HEK293 (cell line): ENCODE measurements around the gene TAGLN2.
A peak's percentile ranks its signal among the peaks of the same experiment; 100 is the strongest.

Source experiments
- CTCF ChIA-PET: fragments of 350-600 bp; formaldehyde crosslinking; extraction: SDS; loops from one replicate; lab custom pipeline; 2021; ENCODE audit warnings: antibody characterized with exemption; lab: Yijun Ruan, JAX
- POLR2A ChIA-PET: fragments of 300-600 bp; formaldehyde crosslinking; extraction: SDS; loops from one replicate; lab custom pipeline; 2020; ENCODE audit warnings: antibody characterized with exemption, inconsistent platforms; lab: Yijun Ruan, JAX
- H3K27ac ChIP-seq: fragments of 200-500 bp; sonication (Bioruptor generic); 2 replicates; pipeline ENCODE4 v1.5.1; 2014; ENCODE audit warnings: low read depth, low read length, control low read depth, inconsistent platforms; ENCODE audit errors: extremely low read depth
- H3K36me3 ChIP-seq, 2 experiments: fragments of 200-500 bp in 1 of 2; sonication (Bioruptor generic) in 1 of 2; 1 replicate in 1 of 2; 2 replicates in 1 of 2; pipeline ENCODE4 v1.5.1; 2014 to 2017; ENCODE audit warnings: inconsistent platforms in 2 of 2, low read length in 2 of 2; ENCODE audit not compliant: control insufficient read depth in 2 of 2, insufficient read depth in 1 of 2
- H3K4me1 ChIP-seq: fragments of 200-500 bp; sonication (Bioruptor generic); 2 replicates; pipeline ENCODE4 v1.5.1; 2014; ENCODE audit warnings: mild to moderate bottlenecking, low read length, inconsistent platforms; ENCODE audit not compliant: control insufficient read depth, insufficient read depth
- H3K4me3 ChIP-seq: 2 replicates; pipeline ENCODE4 v1.5.1; 2011; ENCODE audit warnings: low read depth, mild to moderate bottlenecking, control low read depth, low read length, moderate library complexity
- H3K9me3 ChIP-seq: fragments of 200-500 bp; sonication (Bioruptor generic); 2 replicates; pipeline ENCODE4 v1.5.1; 2014; ENCODE audit warnings: low read depth, low read length, inconsistent platforms; ENCODE audit not compliant: control insufficient read depth, insufficient read depth
- GLIS1 ChIP-seq: fragments of 450-650 bp; formaldehyde crosslinking; IDR thresholded peaks from 2 replicates; pipeline ENCODE4 v1.5.1; 2016; ENCODE audit warnings: missing biosample characterization, missing genetic modification characterization
- ZBTB11 ChIP-seq: fragments of 450-650 bp; formaldehyde crosslinking; conservative IDR thresholded peaks from 2 replicates; pipeline ENCODE4 v1.5.1; 2016; ENCODE audit warnings: low read depth, missing biosample characterization, missing genetic modification characterization
- ZIC2 ChIP-seq: fragments of 450-650 bp; formaldehyde crosslinking; IDR thresholded peaks from 2 replicates; pipeline ENCODE4 v1.5.1; 2016; ENCODE audit warnings: missing biosample characterization, missing genetic modification characterization
- ZNF10 ChIP-seq: fragments of 450-650 bp; formaldehyde crosslinking; IDR thresholded peaks from 2 replicates; pipeline ENCODE4 v1.5.1; 2017; ENCODE audit warnings: missing biosample characterization, missing genetic modification characterization
- ZNF132 ChIP-seq: fragments of 450-650 bp; formaldehyde crosslinking; IDR thresholded peaks from 2 replicates; pipeline ENCODE4 v1.5.1; 2017; ENCODE audit warnings: missing biosample characterization, missing genetic modification characterization, borderline replicate concordance
- ZNF18 ChIP-seq: fragments of 450-650 bp; formaldehyde crosslinking; IDR thresholded peaks from 2 replicates; pipeline ENCODE4 v1.5.1; 2016; ENCODE audit warnings: missing biosample characterization, missing genetic modification characterization
- ZNF211 ChIP-seq: fragments of 450-650 bp; formaldehyde crosslinking; IDR thresholded peaks from 2 replicates; pipeline ENCODE4 v1.5.1; 2016; ENCODE audit warnings: low read depth, missing biosample characterization, missing genetic modification characterization
- ZNF433 ChIP-seq: fragments of 450-650 bp; formaldehyde crosslinking; IDR thresholded peaks from 2 replicates; pipeline ENCODE4 v1.5.1; 2016; ENCODE audit warnings: missing biosample characterization, missing genetic modification characterization, low read depth
- ZNF560 ChIP-seq: fragments of 450-650 bp; formaldehyde crosslinking; IDR thresholded peaks from 2 replicates; pipeline ENCODE4 v1.5.1; 2017; ENCODE audit warnings: missing biosample characterization, missing genetic modification characterization, borderline replicate concordance
- TF ChIP-seq, protein P1 (sequence below): sonication (generic); formaldehyde crosslinking; IDR thresholded peaks from 2 replicates; pipeline ENCODE4 v1.8.1; 2022; ENCODE audit warnings: mild to moderate bottlenecking, moderate library complexity, missing genetic modification reagents
- TF ChIP-seq, protein P2 (sequence below): fragments of 450-650 bp; formaldehyde crosslinking; IDR thresholded peaks from 2 replicates; pipeline ENCODE4 v1.5.1; 2016; ENCODE audit warnings: missing biosample characterization, missing genetic modification characterization
- TF ChIP-seq, protein P3 (sequence below): fragments of 450-650 bp; formaldehyde crosslinking; IDR thresholded peaks from 2 replicates; pipeline ENCODE4 v1.5.1; 2017; ENCODE audit warnings: missing biosample characterization, missing genetic modification characterization
- TF ChIP-seq, protein P4 (sequence below): fragments of 450-650 bp; formaldehyde crosslinking; IDR thresholded peaks from 2 replicates; pipeline ENCODE4 v1.5.1; 2017; ENCODE audit warnings: missing biosample characterization, missing genetic modification characterization

The TAGLN2 gene

GRCh38 chr1:159957824-159958268 lies 32.5 kb upstream of the TAGLN2 start:
- H3K27ac ChIP-seq: no peak overlapping the region
- ChIA-PET POLR2A (interaction anchor here (1.4 kb wide), 1 partner anchor 12 kb away, joined by 3 read pairs; the partner anchor contains the start of gene IGSF9), CTCF (interaction anchor here (0.6 to 4.8 kb wide), 5 partner anchors 11 to 295 kb away, joined by 3 to 37 read pairs (median 4); no protein-coding TSS in a partner anchor)
- no peaks in the 10 kb centered on the region for H3K36me3 ChIP-seq
- H3K4me3 ChIP-seq: no peak overlapping the region
- H3K4me1 ChIP-seq: no peaks in the 10 kb centered on the region
- TF ChIP-seq ZIC2 (tag by site-specific recombination): peak; percentile 99
- no peak for TF ChIP-seq ZNF10 (tag by site-specific recombination)
- TF ChIP-seq ZNF560 (tag by site-specific recombination): no peak
- TF ChIP-seq, protein P1, sequence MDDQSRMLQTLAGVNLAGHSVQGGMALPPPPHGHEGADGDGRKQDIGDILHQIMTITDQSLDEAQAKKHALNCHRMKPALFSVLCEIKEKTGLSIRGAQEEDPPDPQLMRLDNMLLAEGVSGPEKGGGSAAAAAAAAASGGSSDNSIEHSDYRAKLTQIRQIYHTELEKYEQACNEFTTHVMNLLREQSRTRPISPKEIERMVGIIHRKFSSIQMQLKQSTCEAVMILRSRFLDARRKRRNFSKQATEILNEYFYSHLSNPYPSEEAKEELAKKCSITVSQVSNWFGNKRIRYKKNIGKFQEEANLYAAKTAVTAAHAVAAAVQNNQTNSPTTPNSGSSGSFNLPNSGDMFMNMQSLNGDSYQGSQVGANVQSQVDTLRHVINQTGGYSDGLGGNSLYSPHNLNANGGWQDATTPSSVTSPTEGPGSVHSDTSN (CRISPR knock-in tag): no peak
- TF ChIP-seq, protein P2, sequence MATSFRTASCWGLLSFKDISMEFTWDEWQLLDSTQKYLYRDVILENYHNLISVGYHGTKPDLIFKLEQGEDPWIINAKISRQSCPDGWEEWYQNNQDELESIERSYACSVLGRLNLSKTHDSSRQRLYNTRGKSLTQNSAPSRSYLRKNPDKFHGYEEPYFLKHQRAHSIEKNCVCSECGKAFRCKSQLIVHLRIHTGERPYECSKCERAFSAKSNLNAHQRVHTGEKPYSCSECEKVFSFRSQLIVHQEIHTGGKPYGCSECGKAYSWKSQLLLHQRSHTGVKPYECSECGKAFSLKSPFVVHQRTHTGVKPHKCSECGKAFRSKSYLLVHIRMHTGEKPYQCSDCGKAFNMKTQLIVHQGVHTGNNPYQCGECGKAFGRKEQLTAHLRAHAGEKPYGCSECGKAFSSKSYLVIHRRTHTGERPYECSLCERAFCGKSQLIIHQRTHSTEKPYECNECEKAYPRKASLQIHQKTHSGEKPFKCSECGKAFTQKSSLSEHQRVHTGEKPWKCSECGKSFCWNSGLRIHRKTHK: no peak
- no peak for TF ChIP-seq ZNF132 (tag by site-specific recombination)
- TF ChIP-seq, protein P3, sequence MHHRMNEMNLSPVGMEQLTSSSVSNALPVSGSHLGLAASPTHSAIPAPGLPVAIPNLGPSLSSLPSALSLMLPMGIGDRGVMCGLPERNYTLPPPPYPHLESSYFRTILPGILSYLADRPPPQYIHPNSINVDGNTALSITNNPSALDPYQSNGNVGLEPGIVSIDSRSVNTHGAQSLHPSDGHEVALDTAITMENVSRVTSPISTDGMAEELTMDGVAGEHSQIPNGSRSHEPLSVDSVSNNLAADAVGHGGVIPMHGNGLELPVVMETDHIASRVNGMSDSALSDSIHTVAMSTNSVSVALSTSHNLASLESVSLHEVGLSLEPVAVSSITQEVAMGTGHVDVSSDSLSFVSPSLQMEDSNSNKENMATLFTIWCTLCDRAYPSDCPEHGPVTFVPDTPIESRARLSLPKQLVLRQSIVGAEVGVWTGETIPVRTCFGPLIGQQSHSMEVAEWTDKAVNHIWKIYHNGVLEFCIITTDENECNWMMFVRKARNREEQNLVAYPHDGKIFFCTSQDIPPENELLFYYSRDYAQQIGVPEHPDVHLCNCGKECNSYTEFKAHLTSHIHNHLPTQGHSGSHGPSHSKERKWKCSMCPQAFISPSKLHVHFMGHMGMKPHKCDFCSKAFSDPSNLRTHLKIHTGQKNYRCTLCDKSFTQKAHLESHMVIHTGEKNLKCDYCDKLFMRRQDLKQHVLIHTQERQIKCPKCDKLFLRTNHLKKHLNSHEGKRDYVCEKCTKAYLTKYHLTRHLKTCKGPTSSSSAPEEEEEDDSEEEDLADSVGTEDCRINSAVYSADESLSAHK (tag by site-specific recombination): no peak
- H3K9me3 ChIP-seq: no peaks in the 10 kb centered on the region

DNA sequence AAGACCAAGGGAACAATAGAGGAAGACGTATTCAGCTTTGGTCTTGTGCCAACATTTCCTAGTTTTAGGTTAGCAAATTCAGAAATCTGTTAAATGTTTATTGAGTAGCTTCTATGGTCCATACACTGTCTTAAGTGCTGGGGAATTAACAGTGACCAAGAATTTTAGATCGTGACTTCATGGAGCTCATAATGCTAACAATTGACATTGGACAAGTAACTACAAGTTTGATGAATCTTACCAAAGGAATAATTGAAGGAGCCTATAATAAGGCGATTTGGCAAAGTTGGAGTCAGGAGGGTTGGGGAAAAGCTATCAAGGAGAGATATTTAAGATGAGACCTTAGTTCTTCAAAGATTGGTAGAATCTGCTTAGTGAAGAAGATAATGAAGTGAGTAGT lies 30.1 kb upstream of the TAGLN2 start:
- no peak for TF ChIP-seq ZNF211 (tag by site-specific recombination)
- no peak for TF ChIP-seq ZNF433
- TF ChIP-seq GLIS1 (tag by site-specific recombination): no peak
- TF ChIP-seq ZNF18 (tag by site-specific recombination): no peak
- TF ChIP-seq, protein P4, sequence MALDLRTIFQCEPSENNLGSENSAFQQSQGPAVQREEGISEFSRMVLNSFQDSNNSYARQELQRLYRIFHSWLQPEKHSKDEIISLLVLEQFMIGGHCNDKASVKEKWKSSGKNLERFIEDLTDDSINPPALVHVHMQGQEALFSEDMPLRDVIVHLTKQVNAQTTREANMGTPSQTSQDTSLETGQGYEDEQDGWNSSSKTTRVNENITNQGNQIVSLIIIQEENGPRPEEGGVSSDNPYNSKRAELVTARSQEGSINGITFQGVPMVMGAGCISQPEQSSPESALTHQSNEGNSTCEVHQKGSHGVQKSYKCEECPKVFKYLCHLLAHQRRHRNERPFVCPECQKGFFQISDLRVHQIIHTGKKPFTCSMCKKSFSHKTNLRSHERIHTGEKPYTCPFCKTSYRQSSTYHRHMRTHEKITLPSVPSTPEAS: no peak
- no peak for TF ChIP-seq ZBTB11 (tag by site-specific recombination)
- TF ChIP-seq, all 188 proteins: peak for 0
- H3K9me3 ChIP-seq: no peaks in the 10 kb centered on the region
- CTCF ChIA-PET: interaction anchor here (0.7 to 4.8 kb wide), 5 partner anchors 10 to 156 kb away, joined by 3 to 37 read pairs (median 4); partner anchors contain the start of gene IGSF9
- H3K27ac ChIP-seq: no peak overlapping the region
- no peak overlapping the region for H3K4me3 ChIP-seq
- no peaks in the 10 kb centered on the region for H3K36me3 ChIP-seq
- no peaks in the 10 kb centered on the region for H3K4me1 ChIP-seq
- POLR2A ChIA-PET: no interaction called here
